ENCODE data around the gene FGGY.

FGGY gene

DNA sequence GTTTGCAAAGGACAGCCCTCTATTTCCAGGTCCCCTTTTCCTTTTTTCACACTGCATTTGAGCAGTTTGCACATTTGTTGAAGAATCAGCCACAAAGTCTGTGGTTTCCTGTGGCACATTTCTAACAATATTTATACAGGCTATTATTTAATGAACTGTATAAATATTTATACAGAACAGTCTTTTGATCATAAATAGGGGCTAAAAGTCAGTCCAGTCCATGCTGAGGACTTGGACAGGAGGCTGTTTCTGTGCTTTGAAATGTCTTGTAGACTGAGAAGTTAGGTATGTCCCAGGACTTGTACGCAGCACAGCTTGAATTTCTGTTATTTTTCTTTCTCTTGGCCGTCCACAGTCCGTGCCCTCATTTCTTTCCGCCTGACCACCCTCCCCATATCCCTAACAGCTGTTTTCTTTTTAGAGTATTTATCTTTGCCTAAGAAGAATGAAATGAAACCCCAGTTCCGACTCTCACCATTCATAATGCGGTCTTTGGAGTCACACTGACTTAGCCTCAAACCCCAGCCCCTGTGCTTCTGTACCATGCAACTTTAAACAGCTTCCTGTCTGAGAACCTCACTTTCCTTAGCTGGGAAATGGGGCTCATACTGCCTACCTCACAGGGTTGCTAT, 19.7 kb downstream of the FGGY start:
- DNase-seq, result peak; percentile 31

DNA sequence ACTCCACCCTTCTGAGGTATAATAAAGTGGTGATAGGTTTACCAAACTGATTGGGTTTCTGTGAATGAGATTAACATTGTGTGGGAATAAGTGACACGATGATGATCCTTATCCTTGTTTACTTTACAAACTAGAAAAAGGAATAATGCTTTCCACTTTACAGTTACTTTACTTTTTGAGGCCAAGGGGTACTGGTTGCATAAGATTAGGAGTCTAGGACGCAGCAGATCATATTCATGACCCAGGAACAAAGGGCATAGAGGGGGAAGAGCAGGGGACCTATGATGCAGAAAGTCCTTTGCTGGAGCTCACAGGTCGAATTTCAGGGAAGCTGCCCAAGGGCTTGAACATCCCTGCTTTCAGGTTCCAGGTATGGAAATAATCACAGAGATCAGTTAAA, 20.4 kb downstream of the FGGY start:
- DNase-seq, result no peak

DNA sequence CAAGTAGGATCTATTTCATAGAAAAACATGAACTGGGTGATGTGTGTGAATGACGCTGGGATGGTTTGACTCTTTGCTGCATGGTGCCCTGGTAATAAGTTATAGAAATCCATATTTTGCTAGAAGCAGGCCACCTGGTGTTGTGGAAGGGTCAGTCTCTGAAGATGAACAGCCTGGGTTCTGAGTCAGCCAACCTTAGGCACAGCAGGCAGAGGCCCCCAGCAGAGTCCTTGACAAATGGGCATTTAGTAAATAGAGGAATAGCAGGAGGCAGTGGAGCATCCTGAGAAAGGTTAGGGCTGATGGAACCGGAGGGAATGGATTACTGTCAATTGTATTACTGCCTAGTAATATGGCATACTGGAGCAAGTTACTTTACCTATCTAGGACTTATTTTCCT, 20.9 kb downstream of the FGGY start:
- no peak for DNase-seq

DNA sequence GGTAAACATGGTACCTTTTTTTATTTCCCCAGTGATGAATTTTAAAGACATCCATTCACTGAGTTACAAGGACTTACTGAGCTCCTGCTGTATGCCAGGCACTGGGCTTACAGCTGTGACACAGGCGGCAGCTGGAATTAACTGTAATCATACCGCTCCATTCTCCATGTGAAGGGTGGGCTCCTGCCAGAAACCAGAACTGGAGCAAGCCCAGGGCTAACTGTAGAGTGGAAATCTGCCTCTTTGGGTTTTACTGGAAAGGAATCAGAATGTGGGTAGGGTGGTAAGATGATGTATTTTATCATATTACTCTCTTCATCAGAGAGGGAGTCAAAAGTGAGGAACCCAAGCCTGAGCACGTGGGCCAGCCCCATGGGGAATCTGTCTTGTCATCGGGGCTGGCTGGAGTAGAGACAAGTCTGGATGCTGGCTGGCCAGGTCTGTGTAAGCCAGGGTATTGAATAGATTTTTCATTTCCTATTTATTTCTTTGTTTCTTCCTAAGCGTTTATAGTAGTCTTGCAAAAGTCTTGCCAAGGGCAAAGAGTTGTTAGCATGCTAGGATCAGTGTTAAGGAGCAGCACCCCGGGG, 21.5 kb downstream of the FGGY start:
- no peak for DNase-seq

GRCh38 chr1:59322394-59322793, 25.5 kb downstream of the FGGY start:
- DNase-seq, result no peak

DNA sequence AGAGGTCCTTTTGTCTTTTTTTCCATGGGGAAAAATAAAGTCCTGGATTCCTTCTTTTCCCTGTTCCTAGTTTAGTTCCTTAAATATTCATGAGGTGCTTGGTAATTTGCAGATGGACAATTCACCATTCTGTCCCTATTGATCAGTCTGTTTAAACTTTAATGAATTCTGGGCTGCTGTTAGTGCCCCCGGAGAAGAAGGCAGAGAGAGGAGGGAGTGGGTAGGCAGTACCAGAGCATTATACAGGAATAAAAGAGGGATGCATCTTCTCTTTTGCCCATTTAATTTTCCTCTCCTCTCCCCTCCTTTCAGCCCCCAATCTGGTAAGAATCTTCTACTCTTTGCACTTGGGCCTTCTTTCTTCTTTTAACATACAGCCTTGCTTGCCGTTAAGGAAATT, 25.9 kb downstream of the FGGY start:
- DNase-seq, result peak; percentile 17

- DNase-seq, result no peak
Observed at GRCh38 chr1:59323879-59324278, 27.0 kb downstream of the FGGY start.

DNA sequence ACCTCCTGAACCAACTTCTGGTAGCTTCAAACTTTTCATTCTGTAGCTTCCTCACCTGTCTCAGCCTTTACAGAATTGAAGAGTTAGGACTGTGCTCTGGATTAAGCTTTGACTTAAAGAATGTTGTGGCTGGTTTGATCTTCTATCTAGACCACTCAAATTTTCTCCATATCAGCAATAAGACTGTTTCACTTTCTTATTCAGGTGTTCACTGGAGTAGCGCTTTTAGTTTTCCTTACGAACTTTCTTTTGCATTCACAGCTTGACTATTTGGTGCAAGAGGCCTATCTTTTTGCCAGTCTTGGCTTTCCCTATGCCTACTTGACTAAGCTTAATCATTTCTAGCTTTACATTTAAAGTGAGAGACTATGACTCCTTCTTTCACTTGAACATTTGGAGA, 31.5 kb downstream of the FGGY start:
- no peak for DNase-seq

DNA sequence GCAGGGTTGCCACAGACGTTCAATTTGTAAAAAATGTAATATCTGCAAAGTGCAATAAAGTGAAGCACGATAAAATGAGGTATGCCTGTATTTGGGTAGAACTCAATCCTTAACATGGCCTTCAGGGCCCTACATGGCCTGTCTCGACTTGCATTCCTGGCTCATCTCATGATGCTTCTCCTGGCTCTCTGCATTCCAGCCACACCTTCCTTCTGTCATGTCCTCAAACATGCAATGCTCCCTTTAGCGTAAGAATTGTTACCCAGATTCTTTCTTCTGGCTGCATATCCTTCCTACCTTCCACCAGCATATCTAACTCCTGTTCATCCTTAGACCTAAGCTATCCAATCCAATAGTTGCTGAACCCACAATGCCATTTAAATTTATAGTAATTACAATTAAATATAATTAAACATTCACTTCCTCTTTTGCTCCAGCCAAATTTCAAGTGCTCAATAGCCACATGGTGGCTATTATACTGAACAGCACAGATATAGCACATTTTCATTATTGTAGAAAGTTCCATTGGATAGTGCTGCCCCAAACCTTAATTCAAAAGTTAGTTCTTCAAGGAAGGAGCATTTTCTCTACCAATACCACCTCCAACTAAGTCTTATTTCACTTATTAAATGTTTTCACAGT, 32.6 kb downstream of the FGGY start:
- no peak for DNase-seq

DNA sequence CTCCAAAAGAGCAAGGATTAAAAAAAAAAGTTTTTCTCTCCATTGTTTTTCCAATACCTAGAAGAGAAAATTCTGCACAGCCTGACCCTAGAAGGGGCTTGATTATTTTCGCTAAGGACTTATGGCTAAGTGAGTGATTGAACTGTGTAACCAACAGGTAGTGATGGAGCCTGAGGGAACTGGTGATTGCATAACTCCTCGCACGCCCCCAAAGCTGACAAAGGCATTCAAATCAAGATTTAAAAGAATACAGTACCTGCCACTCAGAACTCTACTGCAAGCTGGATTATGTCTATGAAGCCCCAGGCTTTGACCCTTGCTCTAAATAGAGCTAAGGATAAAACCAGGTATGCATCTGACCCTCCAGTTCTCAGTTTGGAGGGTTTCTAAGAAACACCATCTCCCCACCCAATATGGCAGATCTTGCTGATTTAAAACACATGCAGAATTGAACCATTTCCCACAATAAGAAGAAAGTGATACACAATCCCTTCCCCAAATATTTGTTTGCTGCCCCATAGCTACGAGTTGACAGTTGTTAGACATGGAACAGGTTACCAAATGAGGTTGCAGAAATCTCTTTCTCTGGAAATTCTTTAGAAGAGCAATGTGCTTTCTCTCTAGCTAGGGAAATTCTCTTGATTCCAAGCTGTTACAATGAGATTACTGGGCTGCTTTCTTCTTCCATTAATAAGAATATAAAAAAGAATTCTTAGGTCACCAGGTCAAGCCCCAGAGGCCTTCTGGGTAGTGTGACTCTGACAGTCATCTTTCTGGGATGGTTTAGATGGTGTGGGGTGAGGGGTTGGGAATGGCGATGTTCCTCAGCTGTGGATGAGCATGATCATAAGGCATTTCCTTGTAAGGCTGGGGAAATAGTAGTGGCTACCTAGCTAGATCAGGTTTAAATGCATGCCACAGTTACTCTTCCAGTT, 35.1 kb downstream of the FGGY start:
- no peak for DNase-seq

DNA sequence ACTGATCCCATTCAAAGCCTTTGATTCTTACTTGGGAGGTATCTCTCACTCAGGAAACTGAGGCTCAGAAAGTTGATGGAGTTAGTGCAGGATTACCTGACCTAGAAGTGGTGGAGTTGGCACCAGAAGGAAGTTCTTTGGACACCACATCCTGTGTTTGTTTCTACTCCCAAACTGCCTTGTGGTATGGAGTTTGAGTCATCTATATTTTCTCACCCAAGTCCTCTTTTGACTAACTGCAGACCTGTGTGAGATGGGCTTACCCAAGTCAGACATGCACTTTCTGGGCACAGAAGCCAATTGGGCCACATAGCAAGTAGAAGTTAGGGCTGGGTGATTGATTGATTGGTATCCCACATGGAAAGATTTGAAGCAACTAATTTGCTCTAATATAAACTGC, 36.1 kb downstream of the FGGY start:
- DNase-seq, result no peak

GRCh38 chr1:59333626-59334277, 36.9 kb downstream of the FGGY start:
- DNase-seq, result no peak

- no peak for DNase-seq
Observed at GRCh38 chr1:59340411-59341307, 43.8 kb downstream of the FGGY start.

DNA sequence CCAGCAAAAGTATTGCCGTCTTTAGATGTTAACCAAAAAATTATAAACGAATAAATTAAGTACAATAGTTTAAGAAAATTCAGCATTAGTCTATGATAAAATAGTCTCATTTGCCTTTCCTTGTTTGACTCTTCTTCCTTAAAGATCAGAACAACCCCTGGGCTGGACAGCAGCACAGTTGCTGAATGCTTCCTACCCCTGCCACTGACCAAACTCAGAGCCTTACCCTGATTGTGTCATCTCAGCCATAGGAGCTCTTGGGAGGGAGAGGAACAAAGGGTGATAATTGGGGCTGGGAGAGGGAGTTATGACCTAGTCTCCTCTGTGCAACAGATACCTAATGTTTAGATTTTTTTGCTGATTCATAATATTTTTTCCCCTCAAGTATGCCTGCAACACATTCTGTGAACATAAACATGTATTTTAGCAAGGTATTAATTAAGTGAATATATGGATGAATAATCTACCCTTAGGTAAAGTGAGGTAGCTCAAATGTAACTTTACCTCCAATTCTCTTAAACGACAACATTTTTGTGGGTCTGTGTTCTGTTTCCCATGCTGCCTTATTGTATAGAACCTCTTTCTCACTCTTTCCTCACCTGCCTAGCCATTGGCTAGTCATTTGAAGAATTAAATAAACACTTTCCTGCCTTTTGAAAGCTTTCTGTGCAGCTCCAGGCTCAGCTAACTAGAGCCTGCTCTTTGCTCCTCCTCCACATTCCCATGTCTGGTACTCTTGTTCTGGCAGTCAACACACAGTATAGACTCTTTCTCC, 46.1 kb downstream of the FGGY start:
- no peak for DNase-seq

- DNase-seq, result no peak
Observed at GRCh38 chr1:59343576-59343840, 46.6 kb downstream of the FGGY start.

DNA sequence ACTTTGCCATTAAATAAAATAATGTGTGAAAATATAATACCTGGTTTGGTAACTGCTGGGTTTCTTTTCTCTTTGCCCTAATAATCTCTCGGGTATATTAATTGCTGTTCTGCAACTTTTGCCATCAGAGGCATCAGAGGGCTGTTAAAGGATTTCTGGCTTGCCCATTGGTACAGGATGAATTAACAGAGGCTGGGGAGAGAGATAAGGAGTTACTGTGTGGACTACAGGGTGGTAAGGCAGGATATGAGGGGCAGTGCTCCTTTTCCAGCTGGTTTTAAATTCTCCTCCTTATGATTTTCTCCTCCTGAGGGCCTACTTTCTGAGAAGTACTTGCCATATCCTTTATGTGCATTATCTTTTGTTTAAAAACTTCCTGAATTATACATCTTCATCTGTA, 48.3 kb downstream of the FGGY start:
- DNase-seq, result no peak

DNA sequence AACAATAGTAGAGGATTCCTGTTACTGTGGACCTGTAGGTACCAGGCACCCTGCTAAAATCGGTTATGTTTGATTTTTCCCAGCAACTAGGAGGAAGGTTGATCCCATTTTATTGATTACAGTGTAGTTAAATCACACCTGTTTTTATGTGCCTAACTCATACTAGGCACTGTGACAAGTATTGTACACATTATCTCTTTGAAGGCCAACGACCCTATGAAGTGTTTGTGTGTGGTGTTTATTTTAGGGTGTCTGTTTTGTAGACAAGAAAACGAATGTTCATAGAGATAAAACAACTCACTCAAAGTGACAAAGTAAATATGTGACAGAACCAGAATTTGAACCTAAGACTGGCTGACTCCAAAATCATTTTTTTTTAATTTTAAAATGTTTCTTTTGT, 49.5 kb downstream of the FGGY start:
- DNase-seq, result no peak

DNA sequence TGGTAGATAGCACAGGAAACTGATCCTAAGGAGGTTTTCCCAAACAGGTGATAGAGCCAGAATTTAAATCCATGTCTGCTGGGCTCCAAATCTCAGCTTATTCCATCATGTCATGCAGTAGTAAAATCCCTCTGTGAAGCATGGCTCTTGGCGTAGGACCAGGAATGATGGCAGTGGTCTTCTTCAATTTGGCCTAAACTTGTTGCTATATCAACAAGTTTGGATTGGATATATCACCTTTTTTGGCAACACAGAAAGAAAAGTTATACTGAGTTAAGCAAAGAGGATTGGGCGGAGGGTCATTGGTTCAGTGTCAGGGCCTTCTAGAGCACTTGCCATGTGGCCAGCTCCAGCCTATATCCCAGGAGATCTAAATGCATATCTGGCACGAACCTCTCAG, 52.2 kb downstream of the FGGY start:
- DNase-seq, result no peak

- DNase-seq, result no peak
Observed at GRCh38 chr1:59350521-59350920, 53.6 kb downstream of the FGGY start.

GRCh38 chr1:59352065-59352464, 55.2 kb downstream of the FGGY start:
- no peak for DNase-seq

GRCh38 chr1:59353453-59353852, 56.6 kb downstream of the FGGY start:
- no peak for DNase-seq

Data from retina (tissue), 1 donor.